ENCODE data around the gene SDK1.

Gene SDK1

DNA sequence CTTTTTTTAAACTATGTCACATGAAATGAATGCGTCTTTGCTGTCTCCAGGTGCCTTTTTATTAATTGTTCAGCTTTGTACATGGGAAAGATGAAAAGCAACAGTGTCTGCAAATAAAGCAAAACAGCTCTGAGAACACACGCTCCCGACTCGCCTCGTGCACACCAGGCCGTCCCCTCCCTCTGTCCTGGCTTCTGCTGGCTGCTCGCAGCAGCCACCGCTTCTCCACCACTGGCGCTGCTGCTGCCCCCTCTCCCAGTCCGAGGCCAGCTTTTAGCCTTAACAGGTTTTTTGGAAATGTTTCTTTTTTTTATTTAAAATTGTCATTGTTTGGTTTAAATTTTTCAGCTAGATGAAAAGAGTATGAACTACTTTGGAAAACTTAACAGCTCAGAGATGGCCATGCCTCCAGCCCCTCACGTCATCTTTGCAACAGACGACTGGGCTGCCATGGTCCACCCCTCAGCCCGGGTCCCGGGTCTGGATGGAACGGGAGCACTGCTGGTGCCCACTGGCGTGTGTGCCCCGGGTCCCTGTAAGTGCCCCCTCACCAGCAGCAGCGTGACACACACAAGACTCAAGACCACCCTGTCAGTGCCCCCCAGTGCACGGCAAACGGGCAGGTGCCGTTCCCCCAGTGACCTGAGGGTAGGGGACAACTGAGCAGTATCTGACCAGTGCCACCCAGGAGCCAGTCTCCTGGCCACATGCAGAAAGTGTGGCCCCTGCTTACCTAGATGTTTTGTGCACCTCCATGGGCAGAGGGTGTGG lies 965.4 kb downstream of the SDK1 start:
- peaks cover 0 to 2% (median 0%) of the 10 kb centered on the region in 5 donors for H3K9me3 ChIP-seq (ENCODE audit: control insufficient read depth in 5 of 5, low read length in 5 of 5)
- H3K27me3 ChIP-seq (ENCODE audit: control insufficient read depth in 5 of 5, insufficient read depth in 4 of 5, low read length in 5 of 5): peaks cover 0 to 3% (median 0%) of the 10 kb centered on the region in 5 donors
- H3K36me3 ChIP-seq (ENCODE audit: control insufficient read depth in 5 of 5, insufficient read depth in 5 of 5, low read length in 5 of 5): peaks cover 0 to 3% (median 0%) of the 10 kb centered on the region in 5 donors
- H3K27ac ChIP-seq (ENCODE audit: low read depth, low read length): no peak overlapping the region
- no peaks in the 10 kb centered on the region for H3K4me1 ChIP-seq (ENCODE audit: control insufficient read depth in 5 of 5, insufficient read depth in 5 of 5, low read length in 5 of 5)
- H3K4me3 ChIP-seq (ENCODE audit: low read depth in 1 of 5, low read length in 5 of 5): no peak overlapping the region
- no peak overlapping the region for H3K9ac ChIP-seq (ENCODE audit: low read length in 5 of 5)

DNA sequence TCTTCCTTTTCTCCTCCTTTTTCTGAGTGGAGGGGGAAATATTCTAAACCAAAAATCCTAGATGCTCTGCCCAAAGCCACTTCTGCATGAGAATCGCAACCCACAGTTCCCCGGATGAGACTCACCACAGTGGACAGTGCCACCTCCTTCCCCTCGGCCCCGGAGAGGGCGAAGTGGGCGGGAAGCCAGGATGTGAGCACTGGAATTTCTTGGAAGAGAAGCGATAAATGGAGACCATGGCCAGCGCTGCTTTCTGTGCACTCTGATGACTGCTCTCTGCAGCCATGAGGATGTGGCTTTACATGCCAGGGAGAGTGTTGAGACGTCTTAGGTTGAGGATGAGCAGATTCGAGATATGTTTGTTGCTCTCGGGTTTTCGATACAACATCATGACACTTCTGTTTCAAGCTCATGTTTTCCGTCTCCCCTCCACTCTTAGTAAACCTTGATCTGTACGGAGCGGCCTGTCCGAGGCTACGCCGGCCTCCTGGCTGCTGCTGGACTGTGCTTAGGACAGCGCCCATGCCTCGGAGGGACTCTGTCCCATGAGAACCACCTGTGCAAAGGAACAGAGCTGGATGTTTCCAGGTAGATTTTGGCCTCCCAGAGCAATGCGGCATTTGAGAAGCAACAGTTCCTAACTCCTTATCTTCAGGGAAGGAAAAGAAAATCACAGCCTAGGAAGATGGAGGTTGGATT lies 966.4 kb downstream of the SDK1 start:
- no peaks in the 10 kb centered on the region for H3K4me1 ChIP-seq (ENCODE audit: control insufficient read depth in 5 of 5, insufficient read depth in 5 of 5, low read length in 5 of 5)
- H3K4me3 ChIP-seq (ENCODE audit: low read depth in 1 of 5, low read length in 5 of 5): no peak overlapping the region
- peaks cover 0 to 2% (median 0%) of the 10 kb centered on the region in 5 donors for H3K9me3 ChIP-seq (ENCODE audit: control insufficient read depth in 5 of 5, low read length in 5 of 5)
- no peak overlapping the region for H3K9ac ChIP-seq (ENCODE audit: low read length in 5 of 5)
- peaks cover 0 to 3% (median 0%) of the 10 kb centered on the region in 5 donors for H3K36me3 ChIP-seq (ENCODE audit: control insufficient read depth in 5 of 5, insufficient read depth in 5 of 5, low read length in 5 of 5)
- H3K27ac ChIP-seq (ENCODE audit: low read depth, low read length): no peak overlapping the region
- H3K27me3 ChIP-seq (ENCODE audit: control insufficient read depth in 5 of 5, insufficient read depth in 4 of 5, low read length in 5 of 5): peaks cover 0 to 3% (median 0%) of the 10 kb centered on the region in 5 donors

DNA sequence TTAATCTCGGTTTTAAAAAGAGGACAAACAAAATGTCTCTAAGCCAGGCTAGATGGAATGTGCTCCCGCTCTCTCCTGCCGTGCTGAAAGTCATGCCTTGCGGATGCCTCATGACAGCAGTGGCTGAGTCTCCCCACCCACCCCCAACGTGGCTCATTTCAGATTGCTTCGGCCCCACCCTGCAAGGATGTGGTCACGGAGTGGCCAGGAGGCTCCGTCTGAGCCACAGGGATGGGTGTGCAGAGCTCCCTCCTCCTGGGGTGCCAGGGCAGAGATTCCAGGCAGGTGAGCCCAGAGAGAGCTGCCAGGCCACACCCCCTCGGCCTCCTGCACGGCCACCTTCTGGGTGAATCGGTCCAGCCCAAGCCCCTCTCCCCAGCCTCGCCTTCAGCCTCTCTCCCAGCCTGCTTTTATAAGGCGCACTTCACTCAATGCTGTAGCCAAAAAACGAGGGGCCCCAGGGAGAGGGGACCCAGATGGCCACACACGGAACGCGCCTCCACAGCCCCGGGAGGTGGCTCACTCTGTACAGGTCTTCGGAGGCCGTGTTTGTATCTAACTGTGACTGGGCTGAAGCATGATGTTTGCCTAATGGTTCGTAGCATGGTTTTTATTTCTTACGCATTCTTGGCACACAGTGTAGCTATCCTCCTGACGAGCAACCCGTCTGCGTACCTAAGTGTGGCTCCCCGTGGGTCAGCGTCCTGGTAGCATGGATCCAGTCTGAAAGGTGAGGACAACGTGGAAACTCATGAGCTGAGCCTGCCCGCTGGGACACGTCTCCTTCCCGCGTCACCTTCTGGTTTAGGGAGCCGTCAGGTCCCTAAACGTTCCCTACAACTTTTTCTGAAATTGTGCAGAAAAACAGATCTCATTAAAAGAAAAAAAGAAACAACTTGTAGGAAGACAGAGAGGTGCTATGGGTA lies 967.3 kb downstream of the SDK1 start:
- Histone ChIP-seq H3K9ac (ENCODE audit: low read length in 5 of 5) (no peak overlapping the region), H3K27ac (ENCODE audit: low read depth, low read length) (no peak overlapping the region), H3K27me3 (ENCODE audit: control insufficient read depth in 5 of 5, insufficient read depth in 4 of 5, low read length in 5 of 5) (peaks cover 0 to 3% (median 0%) of the 10 kb centered on the region in 5 donors), H3K4me3 (ENCODE audit: low read depth in 1 of 5, low read length in 5 of 5) (no peak overlapping the region), H3K9me3 (ENCODE audit: control insufficient read depth in 5 of 5, low read length in 5 of 5) (peaks cover 0 to 2% (median 0%) of the 10 kb centered on the region in 5 donors), H3K4me1 (ENCODE audit: control insufficient read depth in 5 of 5, insufficient read depth in 5 of 5, low read length in 5 of 5) (no peaks in the 10 kb centered on the region), H3K36me3 (ENCODE audit: control insufficient read depth in 5 of 5, insufficient read depth in 5 of 5, low read length in 5 of 5) (peaks cover 0 to 3% (median 0%) of the 10 kb centered on the region in 5 donors)

DNA sequence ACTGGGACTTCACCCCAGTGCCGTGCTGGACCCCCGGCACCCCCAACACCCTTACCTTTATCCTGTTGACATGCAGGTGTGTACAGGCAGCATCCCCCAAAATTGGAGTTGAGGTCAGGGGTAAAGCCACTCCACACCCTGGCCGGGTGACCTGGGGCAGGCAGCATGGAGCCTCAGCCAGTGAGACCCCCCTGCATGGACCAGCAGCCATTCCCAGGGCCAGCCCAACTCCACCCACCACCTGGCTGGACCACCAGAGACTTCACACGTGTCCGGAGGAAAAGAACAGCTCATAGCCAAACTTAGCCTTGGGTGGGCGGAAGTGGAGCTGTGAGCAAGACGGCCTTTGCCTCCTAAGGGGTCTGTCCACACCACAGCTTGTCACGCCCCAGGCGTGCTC lies 968.0 kb downstream of the SDK1 start:
- H3K9me3 ChIP-seq (ENCODE audit: control insufficient read depth in 5 of 5, low read length in 5 of 5): peaks cover 0 to 4% (median 3%) of the 10 kb centered on the region in 5 donors
- H3K36me3 ChIP-seq (ENCODE audit: control insufficient read depth in 5 of 5, insufficient read depth in 5 of 5, low read length in 5 of 5): peaks cover 0 to 3% (median 0%) of the 10 kb centered on the region in 5 donors
- H3K9ac ChIP-seq (ENCODE audit: low read length in 5 of 5): no peak overlapping the region
- H3K27ac ChIP-seq (ENCODE audit: low read depth, low read length): no peak overlapping the region
- H3K4me3 ChIP-seq (ENCODE audit: low read depth in 1 of 5, low read length in 5 of 5): no peak overlapping the region
- peaks cover 0 to 5% (median 0%) of the 10 kb centered on the region in 5 donors for H3K27me3 ChIP-seq (ENCODE audit: control insufficient read depth in 5 of 5, insufficient read depth in 4 of 5, low read length in 5 of 5)
- no peaks in the 10 kb centered on the region for H3K4me1 ChIP-seq (ENCODE audit: control insufficient read depth in 5 of 5, insufficient read depth in 5 of 5, low read length in 5 of 5)

DNA sequence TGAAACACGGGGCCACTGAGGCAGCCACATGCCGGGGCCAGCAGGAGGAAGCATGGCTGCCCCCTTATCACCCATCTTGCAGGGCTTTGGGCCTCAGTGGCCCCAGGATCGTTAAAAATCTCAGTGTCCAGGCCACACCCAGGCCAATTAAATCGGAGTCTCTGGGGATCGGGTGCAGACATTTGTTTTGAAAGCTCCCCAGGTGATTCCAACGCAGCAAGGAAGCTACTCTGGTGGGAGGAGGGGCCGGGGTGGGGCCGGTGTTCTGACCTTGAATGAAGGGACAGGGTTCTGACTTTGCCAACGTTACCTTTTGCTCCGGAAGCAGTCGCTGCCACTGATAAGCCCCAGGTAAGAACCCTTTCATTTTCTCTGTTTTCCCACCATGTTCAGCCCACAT lies 968.7 kb downstream of the SDK1 start:
- H3K9me3 ChIP-seq (ENCODE audit: control insufficient read depth in 5 of 5, low read length in 5 of 5): peaks cover 4 to 10% (median 9%) of the 10 kb centered on the region in 5 donors
- H3K27me3 ChIP-seq (ENCODE audit: control insufficient read depth in 5 of 5, insufficient read depth in 4 of 5, low read length in 5 of 5): peaks cover 0 to 5% (median 0%) of the 10 kb centered on the region in 5 donors
- no peak overlapping the region for H3K27ac ChIP-seq (ENCODE audit: low read depth, low read length)
- no peak overlapping the region for H3K4me3 ChIP-seq (ENCODE audit: low read depth in 1 of 5, low read length in 5 of 5)
- H3K9ac ChIP-seq (ENCODE audit: low read length in 5 of 5): no peak overlapping the region
- no peaks in the 10 kb centered on the region for H3K4me1 ChIP-seq (ENCODE audit: control insufficient read depth in 5 of 5, insufficient read depth in 5 of 5, low read length in 5 of 5)
- H3K36me3 ChIP-seq (ENCODE audit: control insufficient read depth in 5 of 5, insufficient read depth in 5 of 5, low read length in 5 of 5): peaks cover 0 to 3% (median 0%) of the 10 kb centered on the region in 5 donors

DNA sequence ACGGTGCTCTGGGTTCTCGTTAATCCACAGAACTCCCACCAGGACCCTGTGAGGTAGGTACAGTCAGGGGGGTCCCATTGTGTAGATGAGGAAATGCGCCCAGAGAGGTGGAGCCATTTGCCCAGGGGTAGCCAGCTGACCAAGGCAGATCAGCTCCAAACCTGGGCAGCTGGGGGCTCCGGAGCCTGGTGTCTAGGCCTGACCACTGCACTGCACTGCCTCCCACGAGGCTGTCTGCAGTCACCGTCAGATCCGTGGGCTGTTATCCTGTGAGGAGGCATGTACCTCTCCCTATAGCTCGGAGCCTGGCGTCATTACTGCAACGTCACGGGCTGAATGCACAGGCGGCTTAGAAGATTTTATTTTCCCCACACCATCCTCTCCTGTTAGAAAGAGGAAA lies 969.2 kb downstream of the SDK1 start:
- peaks cover 0 to 3% (median 0%) of the 10 kb centered on the region in 5 donors for H3K36me3 ChIP-seq (ENCODE audit: control insufficient read depth in 5 of 5, insufficient read depth in 5 of 5, low read length in 5 of 5)
- H3K4me3 ChIP-seq (ENCODE audit: low read depth in 1 of 5, low read length in 5 of 5): no peak overlapping the region
- no peak overlapping the region for H3K9ac ChIP-seq (ENCODE audit: low read length in 5 of 5)
- no peak overlapping the region for H3K27ac ChIP-seq (ENCODE audit: low read depth, low read length)
- no peaks in the 10 kb centered on the region for H3K4me1 ChIP-seq (ENCODE audit: control insufficient read depth in 5 of 5, insufficient read depth in 5 of 5, low read length in 5 of 5)
- peaks cover 4 to 9% (median 7%) of the 10 kb centered on the region in 5 donors for H3K9me3 ChIP-seq (ENCODE audit: control insufficient read depth in 5 of 5, low read length in 5 of 5)
- H3K27me3 ChIP-seq (ENCODE audit: control insufficient read depth in 5 of 5, insufficient read depth in 4 of 5, low read length in 5 of 5): peaks cover 0 to 5% (median 0%) of the 10 kb centered on the region in 5 donors

DNA sequence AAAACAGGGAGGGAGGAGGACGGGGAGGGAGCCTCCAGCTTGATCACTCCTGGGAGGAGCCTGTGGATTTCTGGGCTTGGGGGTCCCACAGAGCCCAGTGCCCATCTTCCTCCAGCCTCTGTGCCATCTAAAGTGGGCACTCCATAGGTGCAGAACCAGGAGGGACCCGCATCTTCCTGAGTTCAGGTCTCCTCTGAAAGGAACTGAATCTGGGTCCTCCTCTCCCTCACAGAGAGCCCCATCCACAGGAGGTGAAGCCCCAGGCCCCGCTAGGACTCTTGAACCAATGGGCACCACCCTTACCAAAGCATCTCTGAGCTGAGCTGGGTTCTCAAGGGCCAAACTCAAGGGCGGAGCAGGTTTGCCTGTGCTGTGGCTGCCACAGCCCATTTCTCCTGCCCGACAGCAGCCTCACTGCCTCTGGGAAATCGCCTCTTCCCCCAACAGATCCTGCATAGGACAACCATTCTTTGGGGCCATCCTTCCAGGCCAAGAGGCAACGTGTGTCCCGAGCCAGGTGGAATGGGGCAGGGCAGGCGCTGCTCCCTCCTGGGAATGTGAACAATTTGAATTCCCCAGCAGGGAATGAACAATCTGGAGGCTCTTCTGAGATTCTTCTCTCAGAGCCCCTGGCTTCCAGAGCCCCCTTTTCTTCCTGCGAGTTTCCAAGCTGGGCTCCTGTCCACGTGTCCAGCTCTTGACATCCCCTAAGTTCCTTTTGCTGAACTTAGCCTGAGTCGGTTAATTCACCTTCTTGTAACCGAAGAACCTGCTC lies 970.1 kb downstream of the SDK1 start:
- H3K4me1 ChIP-seq (ENCODE audit: control insufficient read depth in 5 of 5, insufficient read depth in 5 of 5, low read length in 5 of 5): no peaks in the 10 kb centered on the region
- no peak overlapping the region for H3K9ac ChIP-seq (ENCODE audit: low read length in 5 of 5)
- H3K27ac ChIP-seq (ENCODE audit: low read depth, low read length): no peak overlapping the region
- no peak overlapping the region for H3K4me3 ChIP-seq (ENCODE audit: low read depth in 1 of 5, low read length in 5 of 5)
- peaks cover 0 to 5% (median 0%) of the 10 kb centered on the region in 5 donors for H3K27me3 ChIP-seq (ENCODE audit: control insufficient read depth in 5 of 5, insufficient read depth in 4 of 5, low read length in 5 of 5)
- H3K9me3 ChIP-seq (ENCODE audit: control insufficient read depth in 5 of 5, low read length in 5 of 5): peaks cover 4 to 9% (median 7%) of the 10 kb centered on the region in 5 donors
- H3K36me3 ChIP-seq (ENCODE audit: control insufficient read depth in 5 of 5, insufficient read depth in 5 of 5, low read length in 5 of 5): peaks cover 0 to 3% (median 0%) of the 10 kb centered on the region in 5 donors

DNA sequence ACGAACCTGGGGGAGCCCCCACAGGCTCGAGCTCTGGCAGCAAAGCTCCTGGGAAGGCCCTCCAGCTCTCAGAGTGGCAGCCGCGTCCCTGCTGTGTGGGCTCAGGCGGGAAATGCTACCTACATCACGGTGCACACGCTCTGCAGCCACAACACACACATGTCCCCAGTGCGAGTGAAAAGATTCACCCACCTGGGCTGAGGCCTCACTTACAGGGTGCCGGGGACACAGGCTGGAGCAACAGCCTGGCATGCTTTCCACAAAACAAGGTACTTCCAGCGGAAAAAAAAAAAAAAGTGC lies 970.6 kb downstream of the SDK1 start:
- Histone ChIP-seq H3K4me1 (ENCODE audit: control insufficient read depth in 5 of 5, insufficient read depth in 5 of 5, low read length in 5 of 5) (no peaks in the 10 kb centered on the region), H3K36me3 (ENCODE audit: control insufficient read depth in 5 of 5, insufficient read depth in 5 of 5, low read length in 5 of 5) (peaks cover 0 to 3% (median 0%) of the 10 kb centered on the region in 5 donors), H3K9ac (ENCODE audit: low read length in 5 of 5) (no peak overlapping the region), H3K9me3 (ENCODE audit: control insufficient read depth in 5 of 5, low read length in 5 of 5) (peaks cover 4 to 9% (median 7%) of the 10 kb centered on the region in 5 donors), H3K27me3 (ENCODE audit: control insufficient read depth in 5 of 5, insufficient read depth in 4 of 5, low read length in 5 of 5) (peaks cover 0 to 5% (median 0%) of the 10 kb centered on the region in 5 donors), H3K4me3 (ENCODE audit: low read depth in 1 of 5, low read length in 5 of 5) (no peak overlapping the region), H3K27ac (ENCODE audit: low read depth, low read length) (no peak overlapping the region)

DNA sequence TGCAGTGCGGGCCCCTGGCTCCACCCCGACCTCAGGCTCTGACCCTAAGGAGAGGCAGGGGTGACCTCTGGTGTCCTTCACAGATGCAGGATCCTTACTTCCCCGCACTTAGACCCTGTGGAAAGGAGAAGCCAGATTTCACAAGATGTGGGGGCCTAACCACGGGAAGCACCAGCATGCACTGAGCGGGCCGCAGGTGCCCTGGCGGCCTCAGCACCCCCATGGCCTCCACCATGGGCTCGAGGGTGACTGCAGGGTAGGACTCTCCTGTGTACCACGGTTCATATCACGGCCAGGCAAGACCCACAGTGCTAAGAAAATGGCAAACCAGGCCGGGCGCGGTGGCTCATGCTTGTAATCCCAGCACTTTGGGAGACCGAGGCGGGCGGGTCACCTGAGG lies 971.1 kb downstream of the SDK1 start:
- peaks cover 0 to 5% (median 0%) of the 10 kb centered on the region in 5 donors for H3K27me3 ChIP-seq (ENCODE audit: control insufficient read depth in 5 of 5, insufficient read depth in 4 of 5, low read length in 5 of 5)

More for the DNA sequence above, 971.1 kb downstream of the SDK1 start:
- no peak overlapping the region for H3K27ac ChIP-seq (ENCODE audit: low read depth, low read length)
- no peaks in the 10 kb centered on the region for H3K36me3 ChIP-seq (ENCODE audit: control insufficient read depth in 5 of 5, insufficient read depth in 5 of 5, low read length in 5 of 5)
- H3K9ac ChIP-seq (ENCODE audit: low read length in 5 of 5): no peak overlapping the region
- no peak overlapping the region for H3K4me3 ChIP-seq (ENCODE audit: low read depth in 1 of 5, low read length in 5 of 5)
- peaks cover 4 to 9% (median 7%) of the 10 kb centered on the region in 5 donors for H3K9me3 ChIP-seq (ENCODE audit: control insufficient read depth in 5 of 5, low read length in 5 of 5)
- H3K4me1 ChIP-seq (ENCODE audit: control insufficient read depth in 5 of 5, insufficient read depth in 5 of 5, low read length in 5 of 5): no peaks in the 10 kb centered on the region

Measured in subcutaneous abdominal adipose tissue (tissue), 5 donors.